SKM-1 (cell line): Measurements from ENCODE around the gene GRIN2A.

Experiments used
- DNase-seq: peaks from one replicate; lab custom pipeline; 2025; ENCODE audit not compliant: unreplicated experiment; lab: John Stamatoyannopoulos, UW

The GRIN2A gene

DNA sequence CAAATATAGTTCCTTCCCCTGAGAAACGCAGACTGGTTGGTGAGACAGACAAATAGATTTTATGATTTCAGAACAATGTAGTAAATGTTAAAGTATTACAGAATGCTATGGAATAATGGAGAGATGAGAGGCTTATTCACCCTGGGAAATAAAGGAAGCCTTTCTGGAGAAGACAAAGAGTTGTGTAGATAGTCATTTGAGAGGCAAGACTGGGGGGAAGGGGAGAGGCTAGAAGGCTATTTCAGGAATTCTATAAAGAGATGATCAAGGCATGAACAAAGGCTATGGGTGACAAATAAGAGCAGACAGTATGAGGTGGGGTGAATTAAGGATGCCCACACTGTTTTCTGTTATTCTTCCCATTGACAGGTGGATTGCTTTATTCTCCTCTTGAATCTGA is 211.4 kb downstream of the GRIN2A start:
- DNase-seq, result no peak

DNA sequence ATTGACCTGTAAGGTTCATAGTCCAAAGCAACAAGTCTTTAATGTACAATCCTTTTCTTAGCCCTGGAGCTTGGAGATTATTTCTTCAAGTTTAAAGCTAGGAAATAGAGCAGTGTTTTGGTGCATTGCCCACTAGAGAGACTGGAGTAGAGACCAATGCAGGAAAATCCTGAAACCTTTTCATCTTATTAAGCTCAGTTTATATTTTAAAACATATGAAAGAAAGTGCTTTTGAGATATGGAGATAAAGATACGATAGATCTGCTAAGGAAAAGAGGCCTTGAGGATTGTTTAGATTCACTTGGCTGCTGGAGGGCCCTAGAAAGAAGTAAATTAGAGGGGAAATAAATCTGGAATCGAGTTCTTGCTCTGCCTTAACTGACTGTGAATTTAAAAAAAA is 212.0 kb downstream of the GRIN2A start:
- DNase-seq, result no peak

GRCh38 chr16:9969580-9969979 is 212.6 kb downstream of the GRIN2A start:
- DNase-seq, result no peak

DNA sequence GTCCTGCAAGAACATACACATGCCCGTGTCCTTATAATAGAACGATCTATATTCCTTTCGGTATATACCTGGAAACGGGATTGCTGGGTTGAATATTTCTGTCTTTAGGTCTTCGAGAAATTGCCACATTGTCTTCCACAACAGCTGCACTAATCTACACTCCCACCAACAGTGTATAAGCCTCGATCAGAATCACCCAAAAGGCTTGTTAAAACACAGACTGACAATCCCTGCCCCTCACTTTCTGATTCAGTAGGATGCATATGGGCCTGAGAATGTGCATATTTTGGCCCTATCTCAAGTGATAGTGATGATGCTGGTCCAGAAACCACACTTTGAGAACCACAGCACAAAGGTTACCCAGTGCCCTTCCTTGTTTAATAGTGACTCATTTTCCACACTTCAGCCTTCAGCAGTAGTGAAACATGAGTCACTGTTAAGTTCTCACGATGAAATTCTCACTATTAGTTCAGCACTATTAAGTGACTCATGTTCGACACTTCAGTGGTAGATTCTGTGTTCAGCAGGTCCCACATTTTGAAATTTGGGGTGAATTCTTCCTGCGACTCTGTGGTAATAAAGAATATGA is 215.6 kb downstream of the GRIN2A start:
- DNase-seq, result no peak

GRCh38 chr16:9965079-9965478 is 217.1 kb downstream of the GRIN2A start:
- no peak for DNase-seq

DNA sequence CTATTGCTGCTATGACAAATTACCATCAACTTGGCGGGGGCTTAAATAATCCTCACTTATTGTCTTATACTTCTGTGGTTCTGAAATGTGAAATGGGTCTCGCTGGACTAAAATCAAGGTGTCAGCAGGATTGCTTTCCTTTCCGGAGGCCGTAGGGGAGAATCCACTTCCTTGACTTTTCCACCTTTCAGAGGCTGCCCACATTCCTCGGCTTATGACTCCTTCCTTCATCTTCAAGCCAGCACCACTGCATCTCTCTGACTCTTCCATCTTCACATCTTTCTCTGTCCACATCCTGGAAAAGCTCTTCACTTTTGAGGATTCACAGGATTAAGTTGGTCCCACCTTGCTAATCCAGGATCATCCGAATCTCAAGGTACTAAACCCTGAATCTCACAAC is 217.8 kb downstream of the GRIN2A start:
- DNase-seq, result no peak

- no peak for DNase-seq
Observed at GRCh38 chr16:9957433-9957832, 224.8 kb downstream of the GRIN2A start.

DNA sequence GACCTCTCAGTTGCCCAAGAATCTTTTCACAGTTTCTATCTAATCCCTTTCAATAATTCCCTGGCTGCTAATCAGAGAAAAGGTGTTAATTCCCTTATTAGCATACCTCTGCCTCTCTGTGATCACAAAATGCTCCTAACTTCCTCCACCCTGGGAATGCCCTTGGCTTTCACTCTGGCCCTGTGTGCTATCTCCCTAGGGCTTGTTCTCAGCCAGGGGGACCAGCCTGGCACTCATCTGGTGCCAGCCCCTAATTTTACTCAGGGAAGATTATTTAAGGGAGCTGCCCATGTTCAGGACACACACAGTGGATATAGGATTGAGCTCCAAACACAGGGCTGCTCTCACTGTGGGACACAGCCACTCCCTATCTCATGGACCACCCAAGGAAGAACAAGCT is 225.2 kb downstream of the GRIN2A start:
- no peak for DNase-seq

DNA sequence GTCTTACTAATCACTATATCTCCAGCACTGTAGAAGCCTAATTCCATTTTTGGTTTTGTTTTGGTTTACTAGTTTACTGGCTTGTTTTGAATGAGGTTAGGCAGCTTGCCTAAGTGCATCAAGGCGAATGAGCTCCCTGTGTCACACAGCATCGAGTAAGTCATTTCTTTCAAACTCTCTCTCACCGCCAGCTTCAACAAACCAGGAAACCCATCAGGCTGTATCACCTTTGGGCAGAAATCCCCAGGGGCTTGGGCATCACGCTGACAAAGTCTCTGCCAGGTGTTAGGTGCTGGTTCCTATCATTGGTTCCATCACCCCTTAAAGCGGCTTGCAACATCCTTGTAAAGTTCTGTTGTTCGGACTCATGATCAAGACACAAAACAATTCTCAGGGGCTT is 226.6 kb downstream of the GRIN2A start:
- DNase-seq, result no peak

DNA sequence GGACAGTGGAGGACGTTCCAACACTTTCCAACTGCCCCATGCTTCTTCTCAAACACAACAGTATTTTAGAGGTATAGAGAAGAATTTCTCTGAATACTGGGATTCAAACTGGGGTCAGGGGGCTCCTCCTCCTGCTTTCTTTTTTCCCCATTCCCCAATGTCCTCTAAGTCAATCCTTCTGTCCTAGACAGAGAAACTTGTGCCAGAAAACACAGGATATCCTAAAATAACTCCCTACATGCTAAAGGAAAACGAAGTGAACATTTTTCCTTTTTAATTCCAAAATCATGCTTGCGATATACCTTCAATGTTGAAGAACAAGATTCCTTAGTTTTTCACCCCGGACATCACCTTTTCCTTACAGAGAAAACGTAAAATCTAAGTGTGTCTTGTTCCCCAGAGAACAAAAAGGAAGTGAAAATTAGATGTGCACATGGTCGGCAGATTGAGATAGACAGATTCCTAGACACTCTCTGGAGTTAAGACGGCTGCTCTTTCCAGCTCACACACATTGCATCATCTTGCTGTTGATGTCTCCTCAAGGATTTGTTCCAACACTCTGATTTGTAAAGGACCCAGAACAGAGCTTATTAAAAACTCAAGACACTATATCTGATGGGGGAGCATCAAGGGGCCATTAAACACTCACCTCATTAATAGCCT is 228.2 kb downstream of the GRIN2A start:
- no peak for DNase-seq

- no peak for DNase-seq
Observed at GRCh38 chr16:9950658-9951057, 231.6 kb downstream of the GRIN2A start.

- no peak for DNase-seq
Observed at GRCh38 chr16:9949396-9949795, 232.8 kb downstream of the GRIN2A start.

- DNase-seq, result no peak
Observed at GRCh38 chr16:9948933-9949332, 233.3 kb downstream of the GRIN2A start.

DNA sequence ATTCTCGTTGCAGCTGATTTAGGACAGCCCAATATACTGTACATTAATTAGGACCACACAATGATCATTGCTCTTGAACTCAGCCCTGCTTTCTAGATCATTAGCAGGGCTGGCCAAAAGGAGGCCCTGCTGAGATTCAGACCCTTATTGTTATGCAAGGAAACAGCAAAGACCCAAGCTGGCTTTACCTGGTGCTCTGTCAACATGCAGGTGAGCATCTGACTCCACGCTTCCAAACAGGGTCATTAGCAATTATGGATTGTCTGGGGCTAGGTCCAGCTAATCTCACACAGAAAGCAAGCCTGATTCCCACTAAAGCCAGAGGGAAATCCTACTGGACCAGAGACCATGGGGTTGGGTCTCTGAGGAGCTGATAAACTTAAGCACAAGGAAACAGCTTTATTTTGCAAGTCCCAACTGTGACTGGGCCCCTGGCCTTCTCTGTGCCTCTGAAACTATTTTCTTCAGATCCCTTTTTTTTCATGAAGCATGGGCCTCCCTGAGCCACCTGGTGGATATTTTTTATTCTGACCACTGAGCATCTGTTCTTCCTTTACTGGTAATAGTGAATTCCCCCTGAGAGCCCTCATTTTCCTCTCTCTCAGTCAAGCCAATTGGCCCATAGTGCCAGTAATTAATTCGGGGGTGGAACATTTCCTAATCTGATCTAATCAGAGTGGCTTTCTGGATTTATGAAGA is 236.1 kb downstream of the GRIN2A start:
- no peak for DNase-seq

DNA sequence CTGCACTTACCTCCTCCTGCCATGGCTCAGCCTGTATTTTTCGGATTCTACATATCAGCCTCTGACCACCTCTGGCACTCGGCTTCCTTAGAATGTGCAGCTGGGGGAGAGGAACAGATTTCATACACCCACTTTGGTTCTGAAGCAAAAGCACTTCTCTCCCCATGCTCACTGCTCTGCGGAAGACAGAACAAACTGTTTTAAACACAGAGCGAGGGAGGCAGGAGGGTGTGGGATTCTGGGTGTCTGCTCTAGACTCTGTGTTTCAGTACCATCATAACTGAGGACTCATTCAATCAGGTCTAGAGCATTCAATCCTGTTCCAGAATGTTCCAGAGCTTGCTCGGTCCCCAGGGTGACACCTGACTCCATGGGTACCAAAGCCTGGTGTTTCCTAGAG is 239.1 kb downstream of the GRIN2A start:
- no peak for DNase-seq

- no peak for DNase-seq
Observed at GRCh38 chr16:9941245-9941644, 241.0 kb downstream of the GRIN2A start.

DNA sequence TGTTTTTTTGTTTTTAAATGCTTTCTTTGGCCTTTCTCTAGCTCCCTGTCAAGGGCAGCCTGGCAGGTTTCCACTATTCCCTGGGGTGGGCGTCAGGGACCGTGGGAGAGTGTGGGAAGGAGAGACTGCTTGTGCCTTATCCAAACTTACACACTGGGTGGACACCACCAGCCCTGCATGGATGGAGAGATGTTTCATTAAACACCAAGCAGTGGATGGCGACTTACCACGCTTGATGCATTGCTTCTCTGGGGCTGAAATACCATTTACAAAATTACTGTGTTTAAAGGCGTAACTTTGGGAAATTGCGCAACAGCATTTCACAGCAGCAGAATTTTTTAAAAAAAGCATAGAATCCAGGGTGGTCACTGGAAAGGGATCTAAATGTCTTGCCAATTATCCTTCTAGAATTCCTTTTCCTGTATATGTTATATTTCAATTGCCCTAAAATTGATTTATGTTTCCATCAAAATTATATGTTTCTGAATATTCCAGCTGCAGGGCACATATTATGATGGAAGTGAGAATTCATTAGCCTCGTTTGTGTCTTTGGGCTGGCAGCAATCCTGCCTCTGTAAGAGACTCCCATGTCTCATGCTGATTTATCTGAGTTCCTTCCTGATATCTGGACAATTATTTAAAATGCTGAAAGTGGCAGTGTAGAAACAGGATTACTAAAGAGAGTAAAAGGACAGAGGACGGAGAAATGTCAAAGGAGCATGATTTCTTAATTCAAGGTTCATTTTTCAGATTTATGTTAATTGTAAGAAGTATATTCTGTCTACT is 247.3 kb downstream of the GRIN2A start:
- no peak for DNase-seq

- DNase-seq, result no peak
Observed at GRCh38 chr16:9932919-9933653, 249.1 kb downstream of the GRIN2A start.

DNA sequence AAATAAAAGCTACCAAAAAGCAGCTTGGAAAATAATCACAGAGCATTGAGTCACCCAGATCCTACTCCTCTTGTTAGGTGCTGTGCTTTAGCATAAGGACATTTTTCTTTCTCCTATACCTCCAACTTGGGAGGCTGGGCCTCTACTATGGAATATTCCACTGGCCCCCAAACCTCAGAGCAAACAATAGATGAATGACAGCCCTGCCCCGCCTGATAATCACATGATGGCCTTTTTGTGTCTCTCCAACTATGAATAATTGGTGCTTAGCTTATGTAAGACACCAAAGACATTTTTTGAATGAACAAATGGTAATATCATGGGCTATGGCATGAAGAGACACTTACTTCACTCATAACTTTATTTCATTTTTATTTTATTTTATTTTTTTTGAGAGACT is 250.2 kb downstream of the GRIN2A start:
- no peak for DNase-seq

DNA sequence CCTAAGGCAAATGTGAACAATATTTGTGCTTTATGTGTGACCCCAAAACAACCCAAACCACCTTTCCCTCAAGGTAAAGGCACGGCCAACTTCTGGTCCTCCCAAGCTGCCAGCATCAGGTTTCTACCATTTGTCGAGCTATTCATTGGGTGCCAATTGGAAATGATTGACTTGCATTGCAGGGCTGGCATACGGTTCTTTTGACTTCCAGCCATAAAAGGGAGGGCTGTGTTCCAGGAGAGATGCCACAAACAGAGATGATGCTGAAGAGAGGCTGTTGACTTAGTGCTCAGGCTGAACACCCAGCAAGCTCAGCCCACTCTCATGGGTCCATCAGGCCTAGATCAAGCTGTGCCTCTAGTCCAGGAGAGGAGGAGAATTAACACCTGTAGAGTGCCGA is 252.4 kb downstream of the GRIN2A start:
- no peak for DNase-seq

GRCh38 chr16:9929313-9929712 is 252.9 kb downstream of the GRIN2A start:
- DNase-seq, result no peak
